Sigmoid colon (tissue), 4 donors: ENCODE data around the gene CAPN8.

Experiments
- CTCF ChIP-seq, 4 experiments: fragments of 450-650 bp in 3 of 4; fragments of 200-600 bp in 1 of 4; IDR thresholded peaks; one replicate each; pipeline ENCODE4 v1.5.1; 2016 to 2019; ENCODE audit warnings: antibody characterized with exemption in 4 of 4, mild to moderate bottlenecking in 3 of 4, moderate library complexity in 2 of 4
- EP300 ChIP-seq, 4 donors: sonication (generic); formaldehyde crosslinking; IDR thresholded peaks; one replicate each; pipeline ENCODE4 v1.6.1; 2017; ENCODE audit warnings: antibody characterized with exemption in 4 of 4
- POLR2A ChIP-seq, 2 donors: fragments of 450-650 bp; IDR thresholded peaks; one replicate each; pipeline ENCODE4 v1.6.1; 2016; ENCODE audit warnings: antibody characterized with exemption in 2 of 2, mild to moderate bottlenecking in 2 of 2, moderate library complexity in 2 of 2

- no peak for TF ChIP-seq POLR2A (IDR thresholded peaks at IDR 0.05)
- no peak for TF ChIP-seq CTCF (IDR thresholded peaks at IDR 0.05)
- no peak for TF ChIP-seq EP300 (IDR thresholded peaks at IDR 0.05)
Observed at GRCh38 chr1:223691121-223691520, 25.6 kb upstream of the CAPN8 start.
